Activated CD8-positive, alpha-beta memory T cell treated with anti-CD3 and anti-CD28 coated beads, Interleukin-2, amount 50 U/mL, for 1 hour (primary cell): Measurements from ENCODE around the gene IFITM5.
"Not testable (repeated sequence)": the region's sequence is repeated elsewhere in the genome, so short reads cannot be mapped to it uniquely, and the experiment has no call there.

ENCODE experiments used
- DNase-seq: peaks from one replicate; pipeline ENCODE4 v3.0.0-alpha.2; 2020; ENCODE audit errors: extremely low read depth

Gene IFITM5

GRCh38 chr11:312092-312816 is 12.9 kb upstream of the IFITM5 start:
- no peak for DNase-seq

GRCh38 chr11:311013-311748 is 11.9 kb upstream of the IFITM5 start:
- not testable (repeated sequence) for DNase-seq

- not testable (repeated sequence) for DNase-seq
Observed at GRCh38 chr11:309979-310572, 10.8 kb upstream of the IFITM5 start.

GRCh38 chr11:308740-309665 is 9.7 kb upstream of the IFITM5 start:
- not testable (repeated sequence) for DNase-seq

GRCh38 chr11:307766-308708 is 8.7 kb upstream of the IFITM5 start, which contains the start of gene IFITM2:
TSS of gene IFITM2 (plus strand) at chr11:307816. CDS start at chr11:308193, 377 bp downstream.
- DNase-seq = not testable (repeated sequence)

GRCh38 chr11:306645-307371 is 7.5 kb upstream of the IFITM5 start:
- DNase-seq = no peak

GRCh38 chr11:305844-306211 is 6.5 kb upstream of the IFITM5 start:
- DNase-seq = no peak

- no peak for DNase-seq
Observed at GRCh38 chr11:304915-305843, 5.9 kb upstream of the IFITM5 start.

GRCh38 chr11:304061-304506 is 4.8 kb upstream of the IFITM5 start:
- no peak for DNase-seq

- DNase-seq = no peak
Observed at GRCh38 chr11:303363-303762, 4.0 kb upstream of the IFITM5 start.

GRCh38 chr11:299951-300735 is 817 bp upstream of the IFITM5 start:
- no peak for DNase-seq

- no peak for DNase-seq
Observed at GRCh38 chr11:298406-299065, 790 bp downstream of the IFITM5 start.

GRCh38 chr11:297586-298405 is 1.5 kb downstream of the IFITM5 start:
- DNase-seq = no peak

GRCh38 chr11:297051-297585 is 2.2 kb downstream of the IFITM5 start:
- DNase-seq = no peak

- no peak for DNase-seq
Observed at GRCh38 chr11:296171-297050, 2.9 kb downstream of the IFITM5 start.
